Measurements from ENCODE around the gene MTA3.

Gene MTA3

DNA sequence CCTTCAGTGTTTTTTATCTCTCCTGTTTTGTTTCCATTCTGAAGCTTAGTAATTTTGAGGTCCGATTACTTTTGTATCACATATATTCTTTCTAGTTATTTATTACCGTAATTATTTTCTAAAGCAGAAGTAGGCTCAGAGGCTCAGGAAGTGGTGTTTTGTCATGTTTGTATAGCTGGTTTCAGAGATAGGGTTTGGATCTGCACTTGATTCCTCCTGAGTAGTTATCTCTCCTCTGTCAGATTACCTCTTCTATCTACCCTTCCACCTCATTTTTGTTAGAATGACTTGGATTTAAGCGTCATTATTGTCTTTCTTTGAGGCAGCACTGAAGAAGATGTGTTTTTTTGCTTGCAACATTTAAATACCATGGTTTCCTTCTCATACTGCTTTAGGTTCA is 95.4 kb downstream of the MTA3 start:
- DNase-seq (ENCODE audit: low read depth): no peak
- no peak overlapping the region for H3K4me3 ChIP-seq (ENCODE audit: control insufficient read depth, low read depth, low read length)
- no peak for TF ChIP-seq CTCF (conservative IDR thresholded peaks at IDR 0.05; ENCODE audit: control insufficient read depth, insufficient read depth, low read depth, low read length)

DNA sequence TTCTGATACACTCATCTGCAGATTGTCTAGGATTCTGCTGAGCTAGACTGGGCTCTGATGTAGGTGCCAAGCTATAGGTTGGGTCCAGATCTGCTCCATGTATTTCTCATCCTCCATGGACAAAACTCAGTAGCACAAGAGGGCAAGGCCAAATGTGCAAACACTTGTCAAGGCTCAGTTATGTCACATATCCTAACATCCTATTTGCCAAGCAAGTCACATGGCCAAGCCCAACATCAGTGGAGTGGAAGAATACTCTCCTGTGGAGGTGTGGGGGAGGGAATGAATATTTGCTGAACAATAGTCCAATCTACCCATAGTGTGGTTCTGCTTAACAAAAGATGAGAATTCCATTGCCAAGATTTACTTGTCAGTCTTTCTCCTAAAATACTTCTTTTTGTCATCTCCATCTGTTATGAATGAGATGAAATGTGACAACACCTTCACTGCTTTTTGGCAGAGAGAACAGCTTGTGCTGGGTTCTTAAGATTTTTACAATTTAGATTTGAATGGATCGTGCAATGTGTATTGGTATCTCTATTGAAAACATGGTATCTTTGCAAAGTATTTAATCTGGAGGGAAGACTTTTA is 105.7 kb downstream of the MTA3 start:
- H3K4me3 ChIP-seq (ENCODE audit: control insufficient read depth, low read depth, low read length): no peak overlapping the region
- DNase-seq (ENCODE audit: low read depth): no peak
- no peak for TF ChIP-seq CTCF (conservative IDR thresholded peaks at IDR 0.05; ENCODE audit: control insufficient read depth, insufficient read depth, low read depth, low read length)

- H3K4me3 ChIP-seq (ENCODE audit: control insufficient read depth, low read depth, low read length): no peak overlapping the region
- DNase-seq (ENCODE audit: low read depth): no peak
- no peak for TF ChIP-seq CTCF (conservative IDR thresholded peaks at IDR 0.05; ENCODE audit: control insufficient read depth, insufficient read depth, low read depth, low read length)
Observed at GRCh38 chr2:42675815-42676214, 107.4 kb downstream of the MTA3 start.

- H3K4me3 ChIP-seq (ENCODE audit: control insufficient read depth, low read depth, low read length): no peak overlapping the region
- TF ChIP-seq CTCF (conservative IDR thresholded peaks at IDR 0.05; ENCODE audit: control insufficient read depth, insufficient read depth, low read depth, low read length): no peak
- DNase-seq (ENCODE audit: low read depth): no peak
Observed at GRCh38 chr2:42685303-42685702, 116.9 kb downstream of the MTA3 start.

DNA sequence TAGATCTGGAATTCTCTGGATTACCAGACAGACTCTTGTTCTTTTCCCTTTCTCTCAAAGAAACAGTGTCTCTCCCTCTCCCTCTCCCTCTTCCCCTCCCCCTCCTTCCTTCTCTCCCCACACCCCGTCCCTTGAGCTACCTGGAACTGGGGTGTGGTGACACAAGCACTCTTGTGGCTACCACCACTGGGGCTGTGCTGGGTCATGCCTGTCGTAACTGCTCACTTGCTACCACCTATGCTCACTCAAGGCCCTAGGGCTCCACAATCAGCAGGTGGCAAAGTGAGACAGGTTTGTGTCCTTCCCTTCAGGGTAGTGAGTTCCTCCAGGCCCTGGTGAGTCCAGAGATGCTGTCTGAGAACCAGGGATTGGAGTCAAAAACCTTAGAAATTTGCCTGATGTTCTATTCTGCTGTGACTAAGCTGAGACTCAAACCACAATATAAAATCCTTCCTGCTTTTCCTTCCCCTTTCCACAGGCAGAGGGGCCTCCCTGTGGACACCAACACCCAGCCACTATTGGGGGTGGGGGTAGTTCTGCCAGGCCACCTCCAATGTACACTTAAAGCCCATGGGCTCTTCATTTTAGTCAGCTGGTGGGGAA is 124.7 kb downstream of the MTA3 start:
- no peak for TF ChIP-seq CTCF (conservative IDR thresholded peaks at IDR 0.05; ENCODE audit: control insufficient read depth, insufficient read depth, low read depth, low read length)
- DNase-seq (ENCODE audit: low read depth): no peak
- no peak overlapping the region for H3K4me3 ChIP-seq (ENCODE audit: control insufficient read depth, low read depth, low read length)

DNA sequence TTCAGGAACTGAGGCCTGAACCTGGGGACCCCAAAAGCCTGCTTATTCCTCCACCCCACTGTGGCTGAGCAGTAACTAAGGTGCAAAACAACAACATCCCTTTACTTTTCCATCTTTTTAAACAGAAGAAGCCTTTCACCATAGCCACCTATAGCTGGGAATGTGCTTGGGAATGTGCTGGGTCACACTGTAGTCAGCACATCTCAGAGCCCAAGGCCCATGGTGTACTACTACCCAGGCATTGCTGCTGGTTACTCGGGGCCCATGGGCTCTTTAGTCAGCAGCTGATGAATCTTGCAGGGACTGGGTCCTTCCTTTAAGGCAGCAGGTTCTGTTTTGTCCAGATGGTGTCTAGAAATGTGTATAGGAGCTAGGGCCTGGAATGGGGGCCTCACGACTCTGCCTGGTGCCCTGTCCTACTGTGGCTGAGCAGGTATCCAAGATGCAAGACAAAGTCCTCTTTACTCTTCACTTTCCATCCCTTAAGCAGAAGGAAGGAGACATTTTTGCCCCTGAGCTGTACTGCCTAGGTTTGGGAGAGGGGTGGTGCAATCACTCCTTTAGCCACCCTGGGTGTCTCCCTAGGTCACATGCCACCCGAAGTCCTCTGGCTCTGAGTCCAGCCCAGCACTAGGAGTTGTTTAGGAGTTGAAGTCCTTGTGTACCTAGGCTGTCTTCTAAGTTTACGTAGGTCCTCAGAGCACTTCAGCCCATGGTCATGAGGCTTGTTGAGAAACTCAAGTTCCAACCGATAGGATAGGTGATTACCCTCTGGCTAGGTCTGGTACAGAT is 125.5 kb downstream of the MTA3 start:
- DNase-seq (ENCODE audit: low read depth): no peak
- TF ChIP-seq CTCF (conservative IDR thresholded peaks at IDR 0.05; ENCODE audit: control insufficient read depth, insufficient read depth, low read depth, low read length): no peak

More for the DNA sequence above, 125.5 kb downstream of the MTA3 start:
- H3K4me3 ChIP-seq (ENCODE audit: control insufficient read depth, low read depth, low read length): no peak overlapping the region
